ENCODE measurements around the gene NAT8.
"Not testable (repeated sequence)": the region's sequence is repeated elsewhere in the genome, so short reads cannot be mapped to it uniquely, and the experiment has no call there.

- TF ChIP-seq JUNB (IDR thresholded peaks at IDR 0.05; ENCODE audit: unreplicated experiment); CREB1 (CRISPR knock-in tag; IDR thresholded peaks at IDR 0.05; ENCODE audit: low read depth); REST (IDR thresholded peaks at IDR 0.05; ENCODE audit: unreplicated experiment): not testable (repeated sequence)
- peak; percentile 40 to 51 for TF ChIP-seq CTCF (conservative IDR thresholded peaks at IDR 0.05; ENCODE audit: low read depth in 2 of 2)
Observed at GRCh38 chr2:73630662-73631266, 11.5 kb downstream of the NAT8 start.

All from GM23338 (cell line).